ENCODE data around the gene GOLGA2. TPM values are rescaled to one million over a fixed set of nuclear protein-coding genes. Genes with fewer than 3 reads are reported as not detected.

Gene GOLGA2
- total RNA-seq, 1 experiment from 2014 or later, result 51.0 TPM

DNA sequence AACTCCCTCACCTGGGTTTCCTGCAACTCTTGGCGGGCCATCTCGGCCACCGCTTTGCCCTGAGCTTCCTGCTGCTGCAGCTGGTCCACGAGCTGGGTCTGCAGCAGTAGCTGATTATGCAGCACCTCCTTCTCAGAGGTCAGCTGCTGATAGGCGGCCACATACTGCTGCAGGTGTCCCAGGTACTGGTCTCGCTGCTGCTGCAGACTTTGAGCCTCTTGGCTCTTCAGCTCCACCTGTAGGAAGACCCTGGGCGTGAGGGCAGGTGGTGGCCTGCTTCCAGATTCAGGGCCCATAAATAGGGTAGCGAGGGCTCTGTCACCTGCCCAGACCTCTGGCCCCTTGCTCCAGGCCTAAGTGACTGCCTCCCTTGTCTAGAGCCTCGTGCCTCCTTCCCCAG is 16.7 kb downstream of the GOLGA2 start:
- Mint-ChIP-seq H3K4me3 (no peak overlapping the region), H3K36me3 (ENCODE audit: insufficient read depth in 1 of 3, low read depth in 3 of 3) (peaks cover 23 to 53% (median 48%) of the 10 kb centered on the region in 3 experiments), H3K27ac (peak overlapping the region in 1 of 3 experiments; percentile 70; a peak in 1 of 7 replicates), H3K27me3 (ENCODE audit: low read depth) (no peaks in the 10 kb centered on the region; the same call in 1 of the 2 replicates), H3K9me3 (no peaks in the 10 kb centered on the region), H3K4me1 (peaks cover 2 to 16% of the 10 kb centered on the region in 2 experiments)
- TF ChIP-seq, protein P1, sequence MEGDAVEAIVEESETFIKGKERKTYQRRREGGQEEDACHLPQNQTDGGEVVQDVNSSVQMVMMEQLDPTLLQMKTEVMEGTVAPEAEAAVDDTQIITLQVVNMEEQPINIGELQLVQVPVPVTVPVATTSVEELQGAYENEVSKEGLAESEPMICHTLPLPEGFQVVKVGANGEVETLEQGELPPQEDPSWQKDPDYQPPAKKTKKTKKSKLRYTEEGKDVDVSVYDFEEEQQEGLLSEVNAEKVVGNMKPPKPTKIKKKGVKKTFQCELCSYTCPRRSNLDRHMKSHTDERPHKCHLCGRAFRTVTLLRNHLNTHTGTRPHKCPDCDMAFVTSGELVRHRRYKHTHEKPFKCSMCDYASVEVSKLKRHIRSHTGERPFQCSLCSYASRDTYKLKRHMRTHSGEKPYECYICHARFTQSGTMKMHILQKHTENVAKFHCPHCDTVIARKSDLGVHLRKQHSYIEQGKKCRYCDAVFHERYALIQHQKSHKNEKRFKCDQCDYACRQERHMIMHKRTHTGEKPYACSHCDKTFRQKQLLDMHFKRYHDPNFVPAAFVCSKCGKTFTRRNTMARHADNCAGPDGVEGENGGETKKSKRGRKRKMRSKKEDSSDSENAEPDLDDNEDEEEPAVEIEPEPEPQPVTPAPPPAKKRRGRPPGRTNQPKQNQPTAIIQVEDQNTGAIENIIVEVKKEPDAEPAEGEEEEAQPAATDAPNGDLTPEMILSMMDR (conservative IDR thresholded peaks at IDR 0.05), result peak; percentile 55; the same call in 2 of the 3 replicates
- Histone ChIP-seq H4K91ac (ENCODE audit: insufficient read length, low read depth, low read length) (no peak overlapping the region), H4K8ac (replicated peaks; ENCODE audit: insufficient read length, low read depth, low read length) (no peak overlapping the region), H3K79me2 (ENCODE audit: insufficient read depth, low read length) (no peaks in the 10 kb centered on the region), H3K27me3 (ENCODE audit: insufficient read depth, low read length) (no peaks in the 10 kb centered on the region), H3K14ac (ENCODE audit: insufficient read depth, low read length) (no peak overlapping the region), H3K23ac (ENCODE audit: insufficient read length, low read depth, low read length) (no peak overlapping the region), H2BK12ac (ENCODE audit: insufficient read length, low read depth, low read length) (no peak overlapping the region), H3K56ac (ENCODE audit: insufficient read length, low read depth, low read length) (no peak overlapping the region), H3K9ac (ENCODE audit: extremely low read depth, insufficient read length, low read length) (no peak overlapping the region), H3K4me1 (ENCODE audit: insufficient read depth, low read length) (no peaks in the 10 kb centered on the region), H3K18ac (ENCODE audit: insufficient read length, low read depth, low read length) (no peak overlapping the region), H3K23me2 (ENCODE audit: insufficient read length, low read depth, low read length, poor library complexity, severe bottlenecking) (no peaks in the 10 kb centered on the region), H2BK20ac (ENCODE audit: low read depth, low read length, poor library complexity, severe bottlenecking) (no peak overlapping the region), H3K27ac (ENCODE audit: insufficient read length, low read depth, low read length) (no peak overlapping the region), H2BK120ac (ENCODE audit: low read depth, low read length, poor library complexity, severe bottlenecking) (no peak overlapping the region), H3K4me2 (ENCODE audit: insufficient read depth, insufficient read length, low read length) (no peak overlapping the region), H3K9me3 (ENCODE audit: control insufficient read depth, low read depth, low read length) (no peaks in the 10 kb centered on the region), H3K4ac (ENCODE audit: low read depth, low read length) (no peak overlapping the region), H2AFZ (ENCODE audit: low read length) (no peak overlapping the region), H4K20me1 (ENCODE audit: control insufficient read depth, insufficient read depth, insufficient read length) (no peaks in the 10 kb centered on the region), H3K79me1 (ENCODE audit: insufficient read depth, low read depth, low read length, poor library complexity, severe bottlenecking) (no peaks in the 10 kb centered on the region), H2BK15ac (ENCODE audit: low read depth, low read length) (no peak overlapping the region), H4K5ac (ENCODE audit: insufficient read length, low read depth, low read length) (no peak overlapping the region), H2BK5ac (ENCODE audit: insufficient read length, low read length) (no peak overlapping the region), H3T11ph (ENCODE audit: low read length) (no peak overlapping the region), H2AK5ac (ENCODE audit: insufficient read length, low read length) (no peak overlapping the region)
- peak; percentile 73 for DNase-seq
- no CpG with 5 or more reads among the region's 9 CpGs for WGBS (ENCODE audit: extremely low coverage, insufficient read length, low lambda C conversion rate)
